Globus pallidus (tissue), 1 donor: ENCODE results near the gene ARMC2.
A peak's percentile ranks its signal among the peaks of the same experiment; 100 is the strongest.

Experiments used
- DNase-seq: peaks from one replicate; pipeline ENCODE4 v3.0.0-alpha.2; 2015; ENCODE audit warnings: low spot score

The ARMC2 gene

DNA sequence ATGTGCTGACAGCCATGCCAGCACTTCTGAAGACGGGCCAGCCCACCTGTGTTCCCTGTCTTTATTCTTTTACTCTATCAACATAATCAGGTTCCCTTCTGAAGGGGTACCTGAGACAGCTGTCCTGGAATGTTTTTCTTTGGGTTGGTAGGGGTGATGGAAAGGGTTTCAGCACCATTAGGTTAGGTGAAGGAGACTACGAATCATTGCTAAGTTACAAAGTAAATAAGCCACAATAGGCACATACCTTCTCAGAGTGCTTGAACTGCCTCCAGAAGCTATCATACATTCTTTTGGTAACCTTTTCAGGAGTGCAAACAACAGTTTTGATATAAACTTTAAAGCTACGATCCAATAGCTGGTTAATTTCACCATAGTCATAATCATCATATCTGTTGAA lies 140.1 kb downstream of the ARMC2 start:
- DNase-seq, result no peak

DNA sequence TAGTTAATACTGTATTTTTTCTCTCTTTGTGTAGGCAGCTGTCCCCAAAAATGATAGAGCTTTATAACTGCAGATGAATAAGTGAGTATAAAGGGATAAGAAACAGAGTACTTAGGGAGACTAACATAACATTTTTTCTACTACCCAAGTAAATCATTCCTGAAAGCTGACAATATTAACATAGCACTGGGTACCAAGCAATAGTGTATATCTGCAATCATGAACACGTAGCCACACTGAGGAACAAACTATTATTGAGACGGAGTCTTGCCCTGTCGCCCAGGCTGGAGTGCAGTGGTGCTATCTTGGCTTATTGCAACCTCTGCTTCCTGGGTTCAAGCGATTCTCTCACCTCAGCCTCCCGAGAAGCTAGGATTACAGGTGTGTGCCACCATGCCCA lies 140.5 kb downstream of the ARMC2 start:
- no peak for DNase-seq

DNA sequence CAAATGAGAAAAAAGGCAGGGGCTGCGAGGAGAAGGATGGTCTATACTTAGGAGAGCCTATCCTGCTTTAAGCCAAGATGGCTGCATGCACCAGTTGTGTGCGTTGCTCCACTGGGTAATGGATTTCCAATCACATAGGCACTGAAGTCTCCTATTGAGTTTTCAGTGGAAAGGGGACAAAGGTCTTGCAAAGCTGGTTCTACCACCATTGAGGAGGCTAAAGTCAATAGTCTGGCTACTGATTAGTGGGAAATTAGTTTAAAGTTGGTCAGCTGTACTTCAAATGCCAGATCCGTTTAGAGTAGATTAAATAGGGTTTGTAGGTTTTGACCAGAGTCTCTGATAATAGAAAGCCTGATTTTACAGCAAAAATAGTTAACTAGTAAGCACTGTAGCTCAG lies 141.5 kb downstream of the ARMC2 start:
- DNase-seq, result no peak

DNA sequence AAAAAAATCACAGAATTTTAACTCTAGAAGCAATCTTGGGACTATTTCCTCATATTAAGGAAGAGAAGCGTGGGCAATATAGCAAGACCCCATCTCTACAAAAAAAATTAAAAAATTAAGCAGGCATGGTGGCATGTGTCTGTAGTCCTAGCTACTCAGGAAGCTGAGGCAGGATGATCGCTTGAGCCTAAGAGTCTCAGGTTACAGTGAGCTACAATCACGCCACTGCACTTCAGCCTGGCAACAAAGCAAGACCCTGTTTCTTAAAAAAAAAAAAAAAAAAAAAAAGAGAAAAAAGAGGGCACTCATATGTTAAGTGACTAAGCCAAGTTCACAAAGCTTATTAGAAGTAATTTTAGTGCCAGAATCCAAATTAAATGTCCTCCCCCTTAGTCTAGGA lies 145.7 kb downstream of the ARMC2 start:
- no peak for DNase-seq

DNA sequence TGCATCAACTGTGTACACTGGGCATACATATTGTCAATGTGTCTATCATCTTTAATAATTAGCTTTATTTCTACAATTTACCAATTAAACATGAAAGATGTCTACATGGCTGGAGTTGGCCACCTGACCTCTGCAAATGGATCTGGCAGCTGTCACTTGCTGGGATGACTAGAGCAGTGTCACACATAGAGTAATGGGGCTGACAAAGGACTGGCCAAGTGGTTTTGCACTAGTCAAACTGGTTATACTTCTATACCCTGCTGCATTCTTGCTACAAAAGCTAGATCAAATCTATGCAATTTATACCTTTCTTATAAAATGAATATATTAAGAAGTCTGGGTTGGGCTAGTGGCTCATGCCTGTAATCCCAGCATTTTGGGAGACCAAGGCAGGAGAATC lies 147.1 kb downstream of the ARMC2 start:
- no peak for DNase-seq

DNA sequence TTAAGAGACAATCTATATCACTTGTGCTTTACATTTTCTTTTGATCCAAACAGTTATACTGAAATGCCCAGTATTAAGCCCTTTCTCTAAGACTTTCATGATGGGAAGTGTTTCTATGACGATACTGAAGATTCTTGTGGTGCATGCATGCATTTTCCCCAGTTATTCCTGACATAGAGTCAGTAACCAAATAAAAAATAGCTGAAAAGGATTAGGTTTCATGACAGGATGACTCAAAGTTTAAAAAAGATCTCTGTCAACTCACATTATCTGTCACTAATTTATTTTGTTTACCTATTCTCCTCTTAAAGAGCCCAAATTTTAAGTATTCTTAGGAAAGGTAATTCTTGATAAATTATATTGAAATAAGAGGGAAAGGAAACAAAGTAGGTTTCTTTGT lies 148.0 kb downstream of the ARMC2 start:
- DNase-seq, result no peak

DNA sequence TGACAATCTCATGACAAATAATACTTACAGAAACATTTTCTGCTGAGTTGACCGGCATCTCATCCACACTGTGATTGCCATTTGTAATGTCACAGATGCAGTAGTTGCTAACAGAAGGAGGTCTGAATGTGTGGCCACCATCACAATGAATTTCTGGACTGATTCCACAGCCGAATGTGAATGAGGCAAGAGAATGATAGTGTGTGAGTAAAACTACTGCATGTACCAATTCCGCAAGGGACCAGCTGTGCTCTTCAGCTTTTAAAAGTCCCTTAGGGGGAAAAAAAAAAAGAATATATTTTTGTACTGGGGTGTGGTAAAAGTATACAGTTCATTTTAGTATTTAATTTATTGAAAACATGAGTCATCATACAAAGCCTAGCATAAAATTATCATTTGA lies 150.3 kb downstream of the ARMC2 start:
- DNase-seq, result no peak

DNA sequence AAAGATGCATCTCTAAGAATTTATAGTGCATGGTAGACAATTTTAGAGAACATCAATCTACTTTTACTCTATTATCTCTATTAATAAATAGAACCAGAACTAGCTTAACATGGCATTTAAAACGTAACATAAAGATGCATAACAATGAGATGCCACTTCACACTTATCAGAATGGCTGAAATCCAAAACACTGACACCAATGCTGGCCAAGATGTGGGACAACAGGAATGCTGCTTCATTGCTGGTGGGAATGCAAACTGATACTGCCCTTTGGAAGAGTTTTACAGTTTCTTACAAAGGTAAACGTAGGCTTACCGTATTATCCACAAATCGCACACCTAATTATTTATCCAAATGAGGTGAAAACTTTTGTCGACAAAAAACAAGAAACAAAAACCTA lies 151.2 kb downstream of the ARMC2 start:
- DNase-seq, result no peak

DNA sequence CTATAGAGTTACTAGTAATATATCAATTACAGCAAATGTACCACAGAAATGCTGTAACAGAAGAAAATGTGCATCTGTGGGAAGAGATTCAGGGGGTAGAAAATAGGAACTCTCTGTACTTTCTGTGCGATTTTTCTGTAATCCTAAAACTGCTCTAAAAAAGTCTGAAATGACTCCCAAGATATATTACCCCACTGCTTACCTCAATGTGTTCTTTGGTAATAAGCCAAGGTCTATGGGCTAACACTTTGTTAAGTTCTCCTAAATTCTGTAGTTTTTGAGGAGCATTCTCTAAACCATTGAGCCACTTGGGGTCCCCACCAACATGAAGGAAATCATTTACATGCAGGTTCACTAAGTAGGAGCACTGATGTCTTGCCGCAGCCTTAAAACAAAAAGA lies 152.1 kb downstream of the ARMC2 start:
- no peak for DNase-seq

DNA sequence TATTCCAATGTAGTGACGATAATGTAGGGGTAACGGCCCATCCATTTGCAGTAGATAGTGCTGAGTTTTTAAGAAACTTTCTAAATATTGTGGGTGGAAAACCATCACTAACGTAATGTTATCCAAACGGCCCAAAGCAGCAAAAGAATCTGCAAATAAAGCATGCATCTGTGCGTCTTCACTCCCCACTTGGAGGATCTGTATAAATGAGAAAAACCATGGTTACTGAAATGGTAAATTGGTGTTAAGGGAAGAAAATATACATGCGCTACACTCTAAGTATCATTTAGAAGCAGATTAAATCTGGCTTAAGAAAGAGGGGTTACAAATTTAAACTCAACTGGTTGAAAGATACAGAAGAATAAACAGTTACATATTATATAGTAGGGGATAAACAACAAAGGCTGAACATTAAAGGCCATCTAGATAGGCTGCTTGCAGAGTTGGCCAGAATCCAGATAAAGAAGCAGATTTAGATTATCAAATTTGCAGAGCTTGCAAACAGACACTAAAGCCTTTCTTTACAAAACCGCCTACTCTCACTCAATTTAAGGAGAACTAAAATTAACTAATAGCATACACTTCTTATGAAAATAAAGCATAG lies 153.2 kb downstream of the ARMC2 start:
- DNase-seq, result no peak

DNA sequence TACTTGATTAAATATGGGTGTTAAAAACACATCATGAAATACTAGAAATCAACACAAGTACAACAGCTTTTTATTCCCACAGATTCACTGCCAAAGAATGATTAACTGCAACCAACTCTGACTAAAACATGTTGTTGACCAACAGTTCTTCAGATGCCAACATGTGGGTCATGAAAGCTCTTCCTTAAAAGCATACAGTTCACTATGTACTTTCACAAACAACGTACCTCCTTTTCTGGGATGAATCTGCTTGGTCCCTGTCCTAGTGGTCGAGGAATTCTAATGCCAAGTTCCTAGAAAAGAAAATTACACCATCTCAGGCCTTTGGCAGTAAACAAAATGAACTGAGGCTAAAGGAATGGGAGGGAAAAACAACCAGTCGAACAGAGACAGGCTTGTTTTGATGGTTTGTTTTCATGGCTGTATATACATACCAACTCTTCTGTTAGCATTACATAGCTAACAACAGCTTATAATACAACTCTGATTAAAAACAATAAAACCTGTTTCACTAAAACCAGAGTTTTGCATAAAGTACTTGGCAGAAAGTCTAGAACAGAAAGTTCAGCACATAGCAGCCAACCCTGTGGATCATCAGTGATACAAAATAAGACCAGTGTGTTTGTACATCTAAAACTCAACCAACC lies 154.0 kb downstream of the ARMC2 start:
- peak; percentile 67 for DNase-seq

DNA sequence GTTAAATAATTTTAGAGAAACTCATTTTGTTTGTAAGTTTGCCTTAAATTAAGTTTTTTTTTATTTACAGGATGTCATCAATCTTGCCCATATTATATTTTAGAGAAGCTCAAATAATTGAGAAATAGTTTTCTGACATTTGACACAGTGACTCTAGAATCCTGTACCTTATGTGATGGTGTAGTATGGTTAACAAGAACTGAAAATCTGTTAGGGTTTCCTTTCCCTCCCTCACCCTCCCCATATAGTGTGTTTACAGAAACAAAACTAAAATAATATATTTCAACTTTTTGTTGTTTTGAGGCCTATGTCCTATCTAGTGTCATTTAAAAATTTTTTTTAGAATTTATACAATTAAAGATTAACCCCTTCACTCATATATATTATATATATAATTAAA lies 154.7 kb downstream of the ARMC2 start:
- DNase-seq, result no peak

DNA sequence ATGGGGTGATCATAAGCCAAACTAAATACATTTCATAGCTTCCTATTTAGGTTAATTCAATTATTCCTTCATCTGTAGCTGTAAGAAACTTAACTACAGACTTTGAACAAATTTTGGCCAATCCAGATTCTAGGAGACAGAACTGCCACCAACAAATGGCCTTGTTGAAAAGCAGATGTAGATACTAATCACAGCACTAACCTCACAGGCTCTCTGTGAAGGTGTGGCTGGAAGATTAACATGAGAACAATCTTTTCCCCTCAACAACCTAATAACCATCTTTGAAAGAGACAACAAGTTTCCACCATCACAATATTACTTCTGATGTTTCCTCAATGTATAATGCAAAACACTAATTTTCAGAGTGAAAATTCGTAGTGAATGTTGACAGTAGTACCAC lies 158.6 kb downstream of the ARMC2 start:
- no peak for DNase-seq

DNA sequence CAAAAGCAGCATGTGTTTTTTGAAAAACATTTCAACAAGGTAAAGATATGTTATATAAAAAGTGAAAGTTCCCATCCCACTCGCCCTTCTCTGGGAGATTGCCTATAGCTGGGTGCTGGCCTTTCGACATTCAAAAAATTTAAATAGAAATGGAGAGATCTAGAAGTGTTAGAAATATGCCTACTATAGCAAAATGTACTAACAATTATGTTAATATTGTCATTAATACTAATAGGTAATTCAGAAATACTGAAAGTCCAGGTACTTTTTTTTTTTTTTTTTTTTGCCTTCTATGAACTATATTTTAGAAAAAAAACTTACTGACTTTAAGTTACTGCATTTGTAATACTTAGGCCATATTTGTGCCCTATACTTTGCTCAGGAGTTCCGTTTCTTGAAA lies 159.3 kb downstream of the ARMC2 start:
- no peak for DNase-seq

DNA sequence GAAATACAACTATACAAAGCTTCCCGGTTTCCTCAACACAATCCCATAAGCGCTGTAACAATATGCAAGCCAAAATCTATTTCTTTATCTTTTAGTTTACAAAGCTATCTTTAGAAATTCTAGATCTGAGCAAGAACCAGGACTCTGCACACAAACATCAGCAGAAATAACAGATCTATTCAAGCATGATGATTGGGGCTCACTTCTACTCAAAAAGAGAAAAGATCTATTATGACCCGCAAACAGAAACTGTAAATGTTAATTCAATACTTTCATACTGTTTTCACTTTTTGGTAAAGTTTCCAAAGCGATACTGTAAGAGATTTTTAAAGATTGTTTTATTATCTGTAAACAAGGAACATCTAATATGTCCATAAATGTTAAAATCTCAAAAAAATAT lies 159.8 kb downstream of the ARMC2 start:
- peak; percentile 58 for DNase-seq

DNA sequence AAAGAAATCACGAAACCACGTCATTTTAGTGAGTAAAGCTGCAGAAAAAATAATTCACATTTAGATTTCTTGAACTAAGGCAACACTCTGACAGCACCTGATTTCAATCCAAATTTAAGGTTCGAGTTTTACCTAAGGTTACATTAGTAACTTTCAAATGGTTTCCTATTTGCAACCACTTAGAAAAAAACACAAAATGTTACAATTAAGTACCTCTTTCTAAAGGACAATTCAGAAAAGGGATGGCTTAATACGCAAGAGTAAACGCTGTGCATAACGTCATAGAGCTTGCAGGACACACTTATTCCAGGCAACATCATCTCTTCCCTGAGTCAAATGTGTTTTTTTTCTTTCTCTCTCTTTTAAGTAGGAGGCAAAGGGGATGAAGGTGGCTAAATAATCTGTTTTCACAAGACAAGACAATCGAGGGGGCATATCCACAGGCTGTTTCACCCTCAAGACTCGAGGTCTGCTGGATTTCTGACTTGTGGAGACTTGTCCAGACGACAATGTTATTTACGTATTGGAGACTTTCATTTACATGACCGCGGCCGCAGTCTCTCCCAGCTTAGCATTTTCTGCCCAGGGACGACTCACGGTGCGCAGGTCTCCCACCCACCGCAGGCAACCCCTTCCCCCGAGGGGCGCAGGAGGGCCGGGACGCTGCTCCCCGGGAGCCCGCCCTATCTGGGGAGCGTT lies 160.5 kb downstream of the ARMC2 start:
- DNase-seq, result peak; percentile 71

DNA sequence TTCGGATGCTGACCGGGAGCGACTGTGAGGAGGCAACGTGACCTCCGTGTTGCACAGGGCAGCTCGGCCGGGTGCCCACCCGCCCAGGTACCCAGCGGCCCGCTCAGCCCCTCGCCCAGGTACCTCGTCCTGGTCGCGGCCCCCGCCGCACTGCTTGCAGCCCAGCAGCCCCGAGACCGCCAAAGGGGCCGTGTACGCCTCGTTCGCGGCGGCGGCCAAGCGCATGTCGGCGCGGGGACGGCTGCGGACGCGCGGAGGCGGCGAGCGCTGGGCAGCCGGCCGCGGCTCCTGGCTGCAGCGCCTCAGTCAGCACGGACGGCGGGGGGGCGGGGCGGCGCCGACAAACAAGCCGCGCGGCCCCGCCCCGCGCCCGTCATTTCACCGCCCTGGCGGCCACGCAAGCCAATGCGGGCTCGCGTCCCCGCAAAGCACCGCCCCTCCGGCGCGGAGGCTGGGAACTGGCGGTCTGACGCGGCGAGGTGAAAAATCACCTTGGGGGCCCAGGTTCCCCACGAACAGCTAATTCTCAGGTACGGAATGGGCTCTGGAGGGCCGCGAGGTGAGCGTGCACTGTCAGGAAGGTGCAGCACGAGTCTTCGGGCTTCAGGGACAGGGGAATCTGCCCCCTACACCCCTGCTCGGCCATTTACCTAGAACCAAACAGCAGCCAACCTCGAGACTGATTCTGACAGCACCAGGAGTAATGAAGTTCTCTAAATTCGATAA lies 161.2 kb downstream of the ARMC2 start:
- peak; percentile 92 for DNase-seq

DNA sequence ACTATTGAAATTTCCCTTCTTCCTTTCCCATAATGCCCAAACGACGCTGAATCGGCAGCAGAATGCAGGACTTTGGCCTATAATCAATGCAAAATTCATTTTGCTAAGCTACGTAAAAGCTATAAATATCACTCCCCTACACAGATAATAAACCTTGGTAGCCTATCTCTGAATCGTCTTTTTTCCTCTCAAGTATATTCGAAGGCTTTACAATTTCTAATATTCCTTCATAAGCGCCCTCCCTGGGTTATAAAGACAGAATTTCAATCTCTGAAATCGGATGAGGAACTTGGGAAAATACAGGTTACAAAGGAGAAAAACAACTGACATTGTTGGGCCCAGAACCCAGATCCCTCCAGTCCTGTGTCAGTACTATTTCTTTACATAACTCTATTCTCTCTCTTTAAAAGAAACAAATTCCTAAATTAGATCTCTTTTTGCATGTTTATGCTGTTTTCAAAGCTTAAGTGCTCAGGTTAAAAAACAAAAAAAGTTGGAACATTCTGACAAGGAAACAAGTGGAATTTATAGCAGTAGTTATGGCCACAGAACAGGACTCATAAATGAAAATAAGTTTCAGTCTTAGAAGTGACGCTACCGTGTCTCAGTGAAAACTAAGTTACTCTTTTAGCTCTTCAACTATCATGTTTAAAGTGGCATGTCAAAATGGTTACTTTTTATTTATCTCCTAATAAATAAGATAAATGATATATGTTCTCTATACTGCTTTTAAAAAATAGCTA lies 161.9 kb downstream of the ARMC2 start:
- DNase-seq, result no peak

DNA sequence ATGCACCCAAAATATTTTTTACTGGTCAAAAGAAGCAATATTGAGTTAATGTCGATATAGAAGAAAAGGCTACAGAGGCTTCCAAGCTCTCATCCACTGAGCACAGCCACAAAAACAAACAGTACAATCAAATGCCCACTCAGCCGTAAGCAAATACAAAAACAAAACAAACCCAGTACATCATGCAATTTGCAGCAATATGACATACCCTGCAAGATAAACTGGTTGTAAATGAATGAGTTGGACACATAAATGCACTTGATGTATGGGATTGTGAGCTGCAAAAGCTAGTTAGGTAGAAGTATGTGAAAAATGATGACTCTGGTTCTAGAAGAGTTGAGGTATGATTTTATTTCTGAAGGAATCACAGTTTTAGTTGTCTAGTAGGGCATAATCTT lies 162.5 kb downstream of the ARMC2 start:
- DNase-seq, result no peak

DNA sequence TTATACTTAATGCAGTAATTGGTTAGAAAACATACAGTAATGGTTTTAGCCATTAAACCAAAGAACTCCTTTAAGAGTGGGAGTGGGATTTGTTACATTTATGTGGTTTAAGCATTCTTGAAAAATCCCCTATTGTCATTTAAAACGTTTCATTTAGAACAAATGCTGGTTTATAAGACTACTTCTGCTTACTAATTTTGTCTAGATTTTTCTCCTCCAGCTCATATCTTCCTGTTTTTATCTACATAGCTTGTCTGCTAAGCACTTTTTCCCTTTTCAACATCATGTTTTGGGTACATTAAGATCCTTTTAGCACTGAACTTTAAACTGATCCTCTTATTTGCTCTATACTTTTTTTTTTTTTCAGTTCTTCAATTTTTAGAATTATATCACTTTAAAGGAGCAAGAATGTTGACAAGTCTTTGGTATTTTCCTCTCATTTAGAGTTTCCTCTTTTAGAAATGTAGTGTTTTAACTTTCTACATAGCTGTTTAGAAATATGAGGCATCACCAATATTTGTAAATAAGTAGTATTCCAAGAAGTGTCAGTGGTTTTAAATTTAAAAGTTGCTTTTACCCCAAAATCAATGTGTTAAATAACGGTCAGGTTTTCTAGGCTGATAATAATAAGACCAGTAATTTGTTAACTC lies 165.6 kb downstream of the ARMC2 start:
- no peak for DNase-seq

DNA sequence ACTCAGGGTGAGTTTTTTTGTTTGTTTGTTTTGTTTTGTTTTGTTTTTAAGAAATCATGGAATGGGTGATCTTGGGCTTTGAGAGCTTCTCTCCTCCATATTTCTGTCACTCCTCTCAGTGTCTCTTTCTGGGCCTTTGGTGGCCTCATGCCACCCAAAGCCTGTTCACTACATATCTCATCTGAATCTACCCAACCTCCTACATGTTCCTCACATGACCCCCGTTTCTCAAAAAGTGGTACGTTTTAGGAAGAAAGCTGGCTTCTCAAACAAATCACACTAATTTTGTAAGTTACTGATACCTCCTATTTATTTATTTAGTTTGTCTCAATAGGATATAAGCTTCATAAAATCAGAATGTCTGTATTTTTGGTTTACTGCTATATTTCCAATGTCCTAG lies 166.4 kb downstream of the ARMC2 start:
- DNase-seq, result no peak

DNA sequence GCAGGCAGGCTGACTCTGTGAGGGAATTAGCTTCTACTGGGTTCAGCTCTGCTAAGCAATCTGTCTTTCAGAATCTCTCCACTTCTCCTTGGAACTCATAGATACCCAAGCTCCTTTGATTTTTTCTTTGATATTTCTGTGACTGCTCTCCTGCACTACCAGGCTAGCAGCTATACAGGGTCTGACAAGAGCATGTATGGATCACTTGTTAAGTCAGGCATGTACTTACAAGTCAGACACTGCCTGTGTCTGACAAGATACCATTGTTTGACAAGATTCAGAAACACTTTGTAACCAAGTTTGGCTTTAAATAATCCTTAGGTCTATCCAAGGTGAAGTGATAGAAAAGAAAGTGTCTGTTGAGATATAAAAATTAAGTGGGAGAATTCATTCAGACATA lies 167.0 kb downstream of the ARMC2 start:
- DNase-seq, result no peak
